B cell (primary cell): Measurements from ENCODE around the gene NUDT3. TPM values are rescaled to one million over a fixed set of nuclear protein-coding genes. Genes with fewer than 3 reads are reported as not detected.
"Not testable (repeated sequence)": the region's sequence is repeated elsewhere in the genome, so short reads cannot be mapped to it uniquely, and the experiment has no call there.

Experiments
- ATAC-seq: fragments of 200-7000 bp; cut with Tn5 transposase; one replicate; pipeline ENCODE4 v1.10.0; 2021; ENCODE audit warnings: low read depth, mild to moderate bottlenecking, moderate number of reproducible peaks, moderate library complexity
- CTCF ChIA-PET: fragments of 350-600 bp; sonication (Branson Sonifier 250); formaldehyde crosslinking; loops from one replicate; lab custom pipeline; 2021; ENCODE audit warnings: antibody characterized with exemption, inconsistent platforms; lab: Charles Lee
- POLR2A ChIA-PET: fragments of 350-600 bp; sonication (Branson Sonifier 250); formaldehyde crosslinking; loops from one replicate; lab custom pipeline; 2021; ENCODE audit warnings: antibody characterized with exemption; lab: Charles Lee
- DNase-seq: peaks from one replicate; pipeline ENCODE4 v3.0.0; 2013
- H2AFZ ChIP-seq: 2 replicates; pipeline ENCODE4 v1.6.1; 2012; ENCODE audit warnings: mild to moderate bottlenecking, low read depth, low read length; ENCODE audit not compliant: insufficient read depth, poor library complexity, severe bottlenecking
- H3K27ac ChIP-seq, 2 donors: 1 replicate in 1 of 2; 2 replicates in 1 of 2; pipeline ENCODE4 v1.5.1; 2012 to 2013; ENCODE audit warnings: low read length in 2 of 2, mild to moderate bottlenecking in 2 of 2, moderate library complexity in 1 of 2
- H3K27me3 ChIP-seq, 4 experiments: fragments of 200-600 bp in 1 of 4; sonication (generic) in 1 of 4; replicated peaks in 1 of 4; 1 replicate in 2 of 4; 2 replicates in 2 of 4; pipeline versions ENCODE4 v1.6.1 to v1.7.0; 2013 to 2016; ENCODE audit warnings: low read length in 3 of 4, mild to moderate bottlenecking in 2 of 4, mixed read lengths in 1 of 4, moderate library complexity in 1 of 4; ENCODE audit not compliant: insufficient read depth in 4 of 4, control insufficient read depth in 3 of 4; ENCODE audit errors: control extremely low read depth in 1 of 4
- H3K36me3 ChIP-seq, 2 experiments: replicated peaks in 1 of 2; 1 replicate in 1 of 2; 2 replicates in 1 of 2; pipeline versions ENCODE4 v1.6.1 to v1.7.1; 2013; ENCODE audit warnings: low read length in 1 of 2; ENCODE audit not compliant: insufficient read depth in 2 of 2, control insufficient read depth in 1 of 2; ENCODE audit errors: control extremely low read depth in 1 of 2, extremely low read depth in 1 of 2
- H3K4me1 ChIP-seq, 2 donors: fragments of 200-600 bp in 1 of 2; sonication (generic) in 1 of 2; 1 replicate in 1 of 2; 2 replicates in 1 of 2; pipeline versions ENCODE4 v1.5.1 to v1.6.1; 2013 to 2017; ENCODE audit warnings: low read length in 2 of 2; ENCODE audit not compliant: control insufficient read depth in 2 of 2, insufficient read depth in 2 of 2
- H3K4me2 ChIP-seq: replicated peaks from 2 replicates; pipeline ENCODE3; 2012; ENCODE audit warnings: mild to moderate bottlenecking, low read depth, low read length; ENCODE audit not compliant: poor library complexity, severe bottlenecking
- H3K4me3 ChIP-seq, 5 experiments: fragments of 200-600 bp in 1 of 5; sonication (generic) in 1 of 5; 1 replicate in 3 of 5; 2 replicates in 2 of 5; pipeline versions ENCODE4 v1.5.1 to v1.7.0; 2011 to 2016; ENCODE audit warnings: low read length in 4 of 5, mild to moderate bottlenecking in 4 of 5, low read depth in 2 of 5, control low read depth in 1 of 5, moderate library complexity in 1 of 5; ENCODE audit not compliant: insufficient read depth in 1 of 5; ENCODE audit errors: control extremely low read depth in 1 of 5, extremely low read depth in 1 of 5
- H3K79me2 ChIP-seq: fragments of 200-600 bp; sonication (generic); one replicate; pipeline ENCODE4 v1.6.0; 2016; ENCODE audit warnings: low read length; ENCODE audit not compliant: control insufficient read depth, insufficient read depth
- H3K9ac ChIP-seq: fragments of 200-600 bp; sonication (generic); 2 replicates; pipeline ENCODE4 v1.6.1; 2017; ENCODE audit warnings: mild to moderate bottlenecking, low read length, moderate library complexity
- H3K9me3 ChIP-seq, 3 donors: one replicate each; pipeline versions ENCODE4 v1.6.1 to v1.7.1; 2013; ENCODE audit warnings: low read length in 2 of 3; ENCODE audit not compliant: control insufficient read depth in 2 of 3, insufficient read depth in 1 of 3; ENCODE audit errors: control extremely low read depth in 1 of 3
- H4K20me1 ChIP-seq: 2 replicates; pipeline ENCODE4 v1.6.0; 2012; ENCODE audit warnings: mild to moderate bottlenecking, low read length; ENCODE audit not compliant: insufficient read depth, control insufficient read depth, poor library complexity, severe bottlenecking
- H3K27ac Mint-ChIP-seq: one replicate; pipeline ENCODE4 v1.8.0; 2021; ENCODE audit warnings: mixed read lengths
- H3K27me3 Mint-ChIP-seq: one replicate; pipeline ENCODE4 v1.8.0; 2021; ENCODE audit warnings: mixed read lengths
- H3K4me1 Mint-ChIP-seq: one replicate; pipeline ENCODE4 v1.8.0; 2021; ENCODE audit warnings: mixed read lengths
- H3K4me3 Mint-ChIP-seq: one replicate; pipeline ENCODE4 v1.8.0; 2021; ENCODE audit warnings: mixed read lengths
- H3K9me3 Mint-ChIP-seq: one replicate; pipeline ENCODE4 v1.8.0; 2022; ENCODE audit warnings: mixed read lengths; ENCODE audit not compliant: insufficient read depth
- CTCF ChIP-seq: fragments of 200-600 bp; IDR thresholded peaks from one replicate; pipeline ENCODE4 v1.8.0; 2022; ENCODE audit warnings: antibody characterized with exemption, mild to moderate bottlenecking
- EZH2 ChIP-seq: IDR thresholded peaks from 2 replicates; pipeline ENCODE4 v1.6.1; 2012; ENCODE audit warnings: borderline replicate concordance, low read depth, mild to moderate bottlenecking, moderate library complexity, low read length; ENCODE audit not compliant: insufficient read depth, poor library complexity, severe bottlenecking
- WGBS: methylation state at CpG from one replicate; pipeline ENCODE4 v1.1.5; 2013; ENCODE audit warnings: missing lambda C conversion rate; ENCODE audit not compliant: insufficient coverage; 5-methylcytosine and 5-hydroxymethylcytosine counted together
- intact Hi-C: fragments of 100-400 bp; cut with micrococcal nuclease; formaldehyde crosslinking; loops from one replicate; pipeline ENCODE4 v1.10.0; 2022
- polyA plus RNA-seq: library from polyadenylated mRNA; depleted of rRNA; stranded (reverse); fragments of >200 nt; gene quantifications from 2 replicates; pipeline ENCODE4 v1.2.3, GENCODE V29; 2012
- total RNA-seq, 2 donors: library from RNA; stranded (reverse); fragments of 120-200 nt in 1 of 2; gene quantifications; 1 replicate in 1 of 2; 2 replicates in 1 of 2; pipeline versions ENCODE4 v1.2.3 to v1.2.4, GENCODE V29; 2013 to 2022

NUDT3 gene
- total and polyA plus RNA-seq, 2 donors (not counting 1 experiment from before 2014, with no cell fraction given) = 18.2 to 37.4 TPM

GRCh38 chr6:34412643-34413214 is 20.3 kb upstream of the NUDT3 start:
- no peaks in the 10 kb centered on the region for H3K79me2 ChIP-seq
- H3K4me3 ChIP-seq = no peak overlapping the region
- Mint-ChIP-seq H3K27ac (no peak overlapping the region), H3K4me1 (peaks cover 4% of the 10 kb centered on the region), H3K9me3 (no peaks in the 10 kb centered on the region), H3K27me3 (no peaks in the 10 kb centered on the region), H3K4me3 (no peak overlapping the region)
- no peak overlapping the region for H3K9ac ChIP-seq
- ChIA-PET CTCF (interaction anchor here (1.0 to 5.9 kb wide), 3 partner anchors 19 to 216 kb away, joined by 3 to 68 read pairs (median 8); partner anchors contain the start of genes NUDT3 and SMIM29), POLR2A (no interaction called here)
- 90% methylated on average over 4 of the region's 5 CpGs for WGBS
- H3K27ac ChIP-seq = no peak overlapping the region
- ATAC-seq (no peak), DNase-seq (no peak)
- TF ChIP-seq EZH2 (no peak), CTCF (no peak)
- peaks cover under 1 to 20% of the 10 kb centered on the region in 2 experiments for H3K36me3 ChIP-seq
- H3K27me3 ChIP-seq = no peaks in the 10 kb centered on the region
- no peak overlapping the region for H3K4me2 ChIP-seq
- intact Hi-C loops = no loop called here
- no peak overlapping the region for H2AFZ ChIP-seq
- H3K4me1 ChIP-seq = peaks cover 0 to 4% of the 10 kb centered on the region in 2 donors
- H4K20me1 ChIP-seq = peaks cover 10% of the 10 kb centered on the region
- no peaks in the 10 kb centered on the region for H3K9me3 ChIP-seq

- Mint-ChIP-seq H3K27ac (no peak overlapping the region), H3K9me3 (no peaks in the 10 kb centered on the region), H3K4me3 (no peak overlapping the region), H3K27me3 (no peaks in the 10 kb centered on the region), H3K4me1 (peaks cover 4% of the 10 kb centered on the region)
- Histone ChIP-seq H3K79me2 (no peaks in the 10 kb centered on the region), H3K9me3 (no peaks in the 10 kb centered on the region), H3K4me1 (peaks cover 0 to 4% of the 10 kb centered on the region in 2 donors), H3K4me2 (no peak overlapping the region), H3K27me3 (no peaks in the 10 kb centered on the region), H4K20me1 (peaks cover 3% of the 10 kb centered on the region), H3K36me3 (peaks cover 0 to 13% of the 10 kb centered on the region in 2 experiments), H3K9ac (no peak overlapping the region), H2AFZ (no peak overlapping the region), H3K27ac (no peak overlapping the region), H3K4me3 (no peak overlapping the region)
- no peak for ATAC-seq
- no peak for DNase-seq
- ChIA-PET CTCF (interaction anchor here (1.0 to 5.9 kb wide), 6 partner anchors 19 to 221 kb away, joined by 3 to 68 read pairs (median 6); partner anchors contain the start of genes NUDT3 and SMIM29), POLR2A (no interaction called here)
- 79% methylated on average over 4 of the region's 5 CpGs for WGBS
- TF ChIP-seq CTCF = no peak
- no peak for TF ChIP-seq EZH2
- intact Hi-C loops = no loop called here
Measured at GRCh38 chr6:34412016-34412415, 19.5 kb upstream of the NUDT3 start.

- H3K79me2 ChIP-seq, H3K27ac ChIP-seq: not testable (repeated sequence)
Measured at GRCh38 chr6:34407915-34408314, 15.4 kb upstream of the NUDT3 start.

More at GRCh38 chr6:34407915-34408314, 15.4 kb upstream of the NUDT3 start:
- WGBS = no CpG with 5 or more reads among the region's 1 CpG
- H2AFZ ChIP-seq, H3K36me3 ChIP-seq, H3K4me1 Mint-ChIP-seq, DNase-seq, H3K4me2 ChIP-seq, H3K9me3 Mint-ChIP-seq, H3K9ac ChIP-seq, H4K20me1 ChIP-seq, H3K27me3 Mint-ChIP-seq, intact Hi-C loops, H3K27me3 ChIP-seq, H3K4me3 ChIP-seq, ATAC-seq, H3K27ac Mint-ChIP-seq, H3K4me1 ChIP-seq, H3K4me3 Mint-ChIP-seq, POLR2A ChIA-PET, H3K9me3 ChIP-seq: not testable (repeated sequence)
- CTCF ChIA-PET = interaction anchor here (0.7 kb wide), 1 partner anchor 12 kb away, joined by 3 read pairs; no protein-coding TSS in a partner anchor
